Naive thymus-derived CD4-positive, alpha-beta T cell (primary cell): ENCODE measurements around the gene FCHSD1. TPM values are rescaled to one million over a fixed set of nuclear protein-coding genes. Genes with fewer than 3 reads are reported as not detected.
"Not testable (repeated sequence)": the region's sequence is repeated elsewhere in the genome, so short reads cannot be mapped to it uniquely, and the experiment has no call there.

ENCODE experiments used
- ATAC-seq: fragments of 150-1000 bp; cut with Tn5 transposase; 2 replicates; pipeline ENCODE4 v1.10.0; 2021; ENCODE audit warnings: mild to moderate bottlenecking, moderate library complexity
- CTCF ChIA-PET: fragments of 350-600 bp; sonication (Branson Sonifier 250); formaldehyde crosslinking; loops from one replicate; lab custom pipeline; 2021; ENCODE audit warnings: antibody characterized with exemption; lab: Charles Lee
- POLR2A ChIA-PET: fragments of 350-600 bp; sonication (Branson Sonifier 250); formaldehyde crosslinking; loops from one replicate; lab custom pipeline; 2021; ENCODE audit warnings: antibody characterized with exemption, inconsistent platforms; lab: Charles Lee
- DNase-seq, 9 donors: peaks; one replicate each; pipeline versions ENCODE4 v3.0.0 to v3.0.0-alpha.2; 2020 to 2022; ENCODE audit warnings: mixed read lengths in 1 of 9
- H3K27ac ChIP-seq: one replicate; pipeline ENCODE4 v1.7.0; 2013; ENCODE audit warnings: mild to moderate bottlenecking, low read depth, low read length, moderate library complexity
- H3K27me3 ChIP-seq, 2 donors: one replicate each; pipeline ENCODE4 v1.7.0; 2013; ENCODE audit warnings: low read length in 2 of 2, mild to moderate bottlenecking in 2 of 2, moderate library complexity in 2 of 2; ENCODE audit not compliant: control insufficient read depth in 2 of 2, insufficient read depth in 2 of 2
- H3K36me3 ChIP-seq, 3 experiments: 1 replicate in 2 of 3; 2 replicates in 1 of 3; pipeline ENCODE4 v1.7.0; 2013; ENCODE audit warnings: low read length in 3 of 3, mild to moderate bottlenecking in 3 of 3, moderate library complexity in 1 of 3; ENCODE audit not compliant: insufficient read depth in 3 of 3, control insufficient read depth in 2 of 3
- H3K4me1 ChIP-seq, 2 donors: one replicate each; pipeline ENCODE4 v1.7.0; 2013; ENCODE audit warnings: low read length in 2 of 2, mild to moderate bottlenecking in 2 of 2, moderate library complexity in 1 of 2; ENCODE audit not compliant: control insufficient read depth in 2 of 2, insufficient read depth in 2 of 2
- H3K4me3 ChIP-seq: 2 replicates; pipeline ENCODE4 v1.7.0; 2013; ENCODE audit warnings: mild to moderate bottlenecking, low read length
- H3K9me3 ChIP-seq, 3 experiments: 1 replicate in 2 of 3; 2 replicates in 1 of 3; pipeline ENCODE4 v1.7.0; 2013; ENCODE audit warnings: low read length in 3 of 3; ENCODE audit not compliant: control insufficient read depth in 2 of 3
- H3K27ac Mint-ChIP-seq, 9 donors: one replicate each; pipeline ENCODE4 v1.8.0; 2020 to 2022; ENCODE audit warnings: mixed read lengths in 9 of 9, mild to moderate bottlenecking in 8 of 9, moderate library complexity in 5 of 9, inconsistent platforms in 2 of 9
- H3K27me3 Mint-ChIP-seq, 5 donors: one replicate each; pipeline ENCODE4 v1.8.0; 2021 to 2022; ENCODE audit warnings: mixed read lengths in 5 of 5, mild to moderate bottlenecking in 1 of 5
- H3K36me3 Mint-ChIP-seq, 5 donors: one replicate each; pipeline ENCODE4 v1.8.0; 2020 to 2022; ENCODE audit warnings: mixed read lengths in 5 of 5, mild to moderate bottlenecking in 3 of 5, inconsistent platforms in 1 of 5
- H3K4me1 Mint-ChIP-seq, 7 donors: one replicate each; pipeline ENCODE4 v1.8.0; 2020 to 2022; ENCODE audit warnings: mixed read lengths in 7 of 7, mild to moderate bottlenecking in 3 of 7, inconsistent platforms in 1 of 7
- H3K4me3 Mint-ChIP-seq, 10 donors: one replicate each; pipeline ENCODE4 v1.8.0; 2020 to 2022; ENCODE audit warnings: mild to moderate bottlenecking in 10 of 10, mixed read lengths in 10 of 10, moderate library complexity in 6 of 10, inconsistent platforms in 2 of 10
- H3K9me3 Mint-ChIP-seq, 11 donors: one replicate each; pipeline ENCODE4 v1.8.0; 2020 to 2022; ENCODE audit warnings: mixed read lengths in 11 of 11, mild to moderate bottlenecking in 4 of 11, inconsistent platforms in 1 of 11, moderate library complexity in 1 of 11
- intact Hi-C, 2 donors: fragments of 100-400 bp; cut with micrococcal nuclease; formaldehyde crosslinking; loops; one replicate each; pipeline ENCODE4 v1.15.1; 2023
- polyA plus RNA-seq, 2 donors: library from polyadenylated mRNA; unstranded; fragments of 300-500 nt; fragmentation: Illumina TruSeq; gene quantifications; one replicate each; pipeline ENCODE4 v1.2.3, GENCODE V29; 2021
- total RNA-seq, 6 experiments: library from RNA in 5 of 6; stranded (reverse) in 5 of 6; gene quantifications; 1 replicate in 5 of 6; 2 replicates in 1 of 6; pipeline ENCODE4 v1.2.3 and lab custom pipeline; 2021 to 2026

FCHSD1 gene
- total and polyA plus RNA-seq, 7 experiments from 2014 or later, result 4.9 to 96.1 (median 73.0) TPM

DNA sequence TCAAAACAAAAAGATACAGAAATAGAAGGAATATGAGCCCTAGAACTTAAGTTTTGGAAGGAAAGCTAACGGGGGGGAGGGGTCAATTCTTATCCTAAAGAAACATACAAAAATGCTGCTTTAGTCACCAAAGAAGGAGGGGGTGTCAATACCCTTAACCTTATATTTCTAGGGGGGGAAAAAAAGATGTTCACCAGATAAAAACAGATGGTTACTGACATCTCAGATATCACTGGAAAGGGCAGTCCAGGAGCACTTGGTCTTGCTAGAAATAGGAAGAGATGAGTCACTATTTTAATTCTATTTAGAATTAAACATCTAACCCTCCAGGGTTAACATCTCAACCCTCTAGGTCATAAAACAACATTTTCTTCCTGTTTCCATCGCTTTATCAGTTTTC lies 34.1 kb downstream of the FCHSD1 start:
- Histone ChIP-seq H3K9me3 (no peaks in the 10 kb centered on the region), H3K27me3 (no peaks in the 10 kb centered on the region), H3K4me1 (peaks cover 23 to 32% of the 10 kb centered on the region in 2 donors), H3K4me3 (peak overlapping the region; percentile 77), H3K36me3 (peaks cover 0 to 17% (median 5%) of the 10 kb centered on the region in 3 experiments), H3K27ac (peak overlapping the region; percentile 97)
- ChIA-PET CTCF (interaction anchor here (0.6 to 8.7 kb wide), 10 partner anchors 8 to 373 kb away, joined by 3 to 222 read pairs (median 5); no protein-coding TSS in a partner anchor), POLR2A (interaction anchor here (0.7 to 7.5 kb wide), 9 partner anchors 9 to 296 kb away, joined by 3 to 124 read pairs (median 6); partner anchors contain the start of genes HDAC3 and RELL2)
- Mint-ChIP-seq H3K9me3 (no peaks in the 10 kb centered on the region), H3K36me3 (peaks cover 9 to 28% (median 13%) of the 10 kb centered on the region in 5 donors), H3K4me1 (peaks cover 48 to 65% (median 59%) of the 10 kb centered on the region in 7 donors), H3K27ac (peak overlapping the region; percentile 91 to 99 (median 95)), H3K27me3 (no peaks in the 10 kb centered on the region), H3K4me3 (peak overlapping the region; percentile 94 to 100 (median 100))
- ATAC-seq, result no peak
- intact Hi-C loops, result loop anchor here (5.0 to 10.0 kb wide), 9 partner anchors 35 to 1788 kb away; partner anchors contain the start of genes APBB3 (in 2 of the 2), SLC35A4 (in 2 of the 2), ANKHD1 (in 1 of the 2) and NDFIP1 (in 1 of the 2)
- DNase-seq, result no peak

GRCh38 chr5:141615991-141616720 lies 35.1 kb downstream of the FCHSD1 start:
- no peaks in the 10 kb centered on the region for H3K9me3 Mint-ChIP-seq
- peak overlapping the region; percentile 94 to 100 (median 100) for H3K4me3 Mint-ChIP-seq
- peaks cover 53 to 70% (median 61%) of the 10 kb centered on the region in 7 donors for H3K4me1 Mint-ChIP-seq
- no peak for ATAC-seq
- no peaks in the 10 kb centered on the region for H3K27me3 Mint-ChIP-seq
- ChIA-PET POLR2A (interaction anchor here (0.7 to 7.5 kb wide), 6 partner anchors 9 to 295 kb away, joined by 3 to 124 read pairs (median 61); partner anchors contain the start of genes HDAC3 and RELL2), CTCF (interaction anchor here (1.1 to 8.7 kb wide), 7 partner anchors 9 to 52 kb away, joined by 3 to 222 read pairs (median 7); no protein-coding TSS in a partner anchor)
- DNase-seq, result no peak
- peaks cover 29 to 40% of the 10 kb centered on the region in 2 donors for H3K4me1 ChIP-seq
- intact Hi-C loops, result loop anchor here (5.0 to 10.0 kb wide), 9 partner anchors 34 to 1789 kb away; partner anchors contain the start of genes APBB3 (in 2 of the 2), SLC35A4 (in 2 of the 2), ANKHD1 (in 1 of the 2) and NDFIP1 (in 1 of the 2)
- peaks cover 0 to 9% (median under 1%) of the 10 kb centered on the region in 3 experiments for H3K36me3 ChIP-seq
- peak overlapping the region; percentile 77 for H3K4me3 ChIP-seq
- H3K9me3 ChIP-seq, result no peaks in the 10 kb centered on the region
- no peaks in the 10 kb centered on the region for H3K27me3 ChIP-seq
- peak overlapping the region; percentile 97 for H3K27ac ChIP-seq
- H3K27ac Mint-ChIP-seq, result peak overlapping the region; percentile 78 to 99 (median 94)
- peaks cover 9 to 26% (median 9%) of the 10 kb centered on the region in 5 donors for H3K36me3 Mint-ChIP-seq

DNA sequence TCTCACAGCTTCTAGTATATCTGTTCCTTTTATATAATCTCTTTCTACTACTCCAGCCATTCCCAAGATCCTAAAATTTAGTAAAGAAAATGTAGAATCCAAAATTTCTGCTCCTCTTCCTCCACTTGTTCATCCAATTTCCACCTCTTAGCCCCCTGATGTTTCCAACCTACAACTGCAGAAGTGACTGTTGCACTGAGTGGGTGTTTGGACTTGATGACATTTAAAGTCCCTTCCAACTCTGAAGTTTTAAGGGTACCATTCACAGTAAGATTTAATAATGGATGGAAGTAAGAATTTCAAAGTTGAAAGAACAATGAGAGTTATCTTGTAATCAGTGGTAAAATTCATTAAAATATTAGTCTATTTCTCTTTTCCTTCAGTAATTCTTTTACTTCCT lies 37.9 kb downstream of the FCHSD1 start:
- H3K4me3 ChIP-seq, result no peak overlapping the region
- H3K9me3 Mint-ChIP-seq, result peaks cover 0 to 2% (median 0%) of the 10 kb centered on the region in 11 donors
- no peak for DNase-seq
- peaks cover 49 to 53% of the 10 kb centered on the region in 2 donors for H3K4me1 ChIP-seq
- intact Hi-C loops, result loop anchor here (10.0 kb wide), 3 partner anchors 899 to 1791 kb away; partner anchors contain the start of genes APBB3 (in 2 of the 2), SLC35A4 (in 2 of the 2) and NR3C1 (in 1 of the 2)
- ChIA-PET POLR2A (interaction anchor here (0.8 to 7.5 kb wide), 7 partner anchors 8 to 50 kb away, joined by 3 to 68 read pairs (median 5); partner anchors contain the start of genes FCHSD1, HDAC3 and RELL2), CTCF (interaction anchor here (0.7 to 2.9 kb wide), 2 partner anchors 21 to 549 kb away, joined by 3 to 14 read pairs; no protein-coding TSS in a partner anchor)
- no peaks in the 10 kb centered on the region for H3K27me3 ChIP-seq
- H3K9me3 ChIP-seq, result no peaks in the 10 kb centered on the region
- H3K4me1 Mint-ChIP-seq, result peaks cover 74 to 84% (median 82%) of the 10 kb centered on the region in 7 donors
- H3K27ac ChIP-seq, result peak overlapping the region; percentile 32
- H3K36me3 ChIP-seq, result peaks cover 0 to 1% (median 0%) of the 10 kb centered on the region in 3 experiments
- no peaks in the 10 kb centered on the region for H3K27me3 Mint-ChIP-seq
- peak overlapping the region; percentile 30 to 87 (median 70) for H3K27ac Mint-ChIP-seq
- peaks cover 9 to 35% (median 13%) of the 10 kb centered on the region in 5 donors for H3K36me3 Mint-ChIP-seq
- ATAC-seq, result no peak
- H3K4me3 Mint-ChIP-seq, result peak overlapping the region; percentile 32 to 98 (median 64)

DNA sequence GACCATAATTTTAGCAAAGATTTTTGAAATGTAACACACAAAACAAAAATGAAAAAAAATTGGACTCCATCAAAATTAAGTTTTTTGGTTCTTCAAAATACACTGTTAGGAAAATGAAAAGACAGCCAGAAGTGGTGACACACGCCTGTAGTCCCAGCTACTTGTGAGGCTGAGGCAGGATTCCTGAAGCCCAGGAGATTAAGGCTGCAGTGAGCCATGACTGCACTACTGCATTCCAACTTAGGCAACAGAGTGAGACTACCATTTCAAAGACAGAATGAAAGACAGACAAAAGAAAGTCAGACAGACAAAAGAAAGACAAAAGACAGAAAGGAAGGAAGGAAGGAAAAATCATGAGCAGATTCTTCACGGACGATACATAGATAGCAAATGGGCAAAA lies 39.9 kb downstream of the FCHSD1 start:
- peaks cover 72 to 96% (median 87%) of the 10 kb centered on the region in 7 donors for H3K4me1 Mint-ChIP-seq
- H3K27me3 Mint-ChIP-seq, result no peaks in the 10 kb centered on the region
- Histone ChIP-seq H3K27ac (peak overlapping the region; percentile 46), H3K27me3 (no peaks in the 10 kb centered on the region), H3K4me1 (peaks cover 70 to 74% of the 10 kb centered on the region in 2 donors), H3K36me3 (no peaks in the 10 kb centered on the region), H3K9me3 (no peaks in the 10 kb centered on the region), H3K4me3 (no peak overlapping the region)
- H3K27ac Mint-ChIP-seq, result peak overlapping the region; percentile 21 to 96 (median 90)
- H3K9me3 Mint-ChIP-seq, result peaks cover 0 to 2% (median 0%) of the 10 kb centered on the region in 11 donors
- DNase-seq, result no peak
- intact Hi-C loops, result loop anchor here (10.0 kb wide), 3 partner anchors 896 to 1794 kb away; partner anchors contain the start of genes APBB3 (in 2 of the 2), SLC35A4 (in 2 of the 2) and NR3C1 (in 1 of the 2)
- ATAC-seq, result no peak
- peak overlapping the region; percentile 16 to 98 (median 68) for H3K4me3 Mint-ChIP-seq
- H3K36me3 Mint-ChIP-seq, result peaks cover 4 to 38% (median 14%) of the 10 kb centered on the region in 5 donors
- POLR2A ChIA-PET, result no interaction called here
- CTCF ChIA-PET, result interaction anchor here (0.5 kb wide), 1 partner anchor 17 kb away, joined by 3 read pairs; no protein-coding TSS in a partner anchor

- DNase-seq, H3K27me3 Mint-ChIP-seq, H3K9me3 ChIP-seq, H3K27me3 ChIP-seq, H3K36me3 ChIP-seq, H3K9me3 Mint-ChIP-seq, H3K4me3 ChIP-seq, ATAC-seq: not testable (repeated sequence)
- Histone ChIP-seq H3K27ac (peak overlapping the region; percentile 72), H3K4me1 (peaks cover 78 to 84% of the 10 kb centered on the region in 2 donors)
- Mint-ChIP-seq H3K36me3 (peaks cover 4 to 38% (median 10%) of the 10 kb centered on the region in 5 donors), H3K27ac (peak overlapping the region; percentile 76 to 96 (median 92)), H3K4me3 (peak overlapping the region in 9 of 10 donors; percentile 5 to 86 (median 57)), H3K4me1 (peaks cover 73 to 97% (median 89%) of the 10 kb centered on the region in 7 donors)
- CTCF ChIA-PET, result interaction anchor here (1.0 to 4.1 kb wide), 2 partner anchors 10 to 18 kb away, joined by 4 to 25 read pairs; no protein-coding TSS in a partner anchor
- intact Hi-C loops, result loop anchor here (5.0 to 10.0 kb wide), 5 partner anchors 42 to 1795 kb away; partner anchors contain the start of genes APBB3 (in 2 of the 2), SLC35A4 (in 2 of the 2), FCHSD1 (in 1 of the 2) and NR3C1 (in 1 of the 2)
- POLR2A ChIA-PET, result interaction anchor here (0.7 to 5.0 kb wide), 3 partner anchors 8 to 18 kb away, joined by 3 to 71 read pairs (median 4); partner anchors contain the start of gene DIAPH1
Measured at GRCh38 chr5:141609921-141610320, 41.3 kb downstream of the FCHSD1 start.
